Omental fat pad (tissue), 4 donors: ENCODE measurements around the gene GPR161. TPM values are rescaled to one million over a fixed set of nuclear protein-coding genes. Genes with fewer than 3 reads are reported as not detected.

Experiments
- ATAC-seq: fragments of 150-250 bp; one replicate; pipeline ENCODE4 v1.9.1; 2016; ENCODE audit warnings: mild to moderate bottlenecking, moderate library complexity; ENCODE audit not compliant: low FRiP score
- DNase-seq: peaks from one replicate; pipeline ENCODE4 v3.0.0-alpha.2; 2019; ENCODE audit warnings: low spot score
- CTCF ChIP-seq, 3 donors: fragments of 450-650 bp; IDR thresholded peaks; one replicate each; pipeline ENCODE4 v1.5.1; 2016 to 2017; ENCODE audit warnings: antibody characterized with exemption in 3 of 3, mild to moderate bottlenecking in 3 of 3, moderate library complexity in 2 of 3
- total RNA-seq, 4 donors: library from RNA; depleted of rRNA; stranded (reverse); fragments of >200 nt; gene quantifications; one replicate each; pipeline ENCODE4 v1.1.0, GENCODE V29; 2016

Gene GPR161
- total RNA-seq, 4 donors from 2014 or later, result 4.0 to 8.0 (median 5.9) TPM

GRCh38 chr1:168099337-168099801 lies 37.4 kb downstream of the GPR161 start:
- ATAC-seq (no peak), DNase-seq (no peak)

GRCh38 chr1:168098534-168099320 lies 38.0 kb downstream of the GPR161 start:
- ATAC-seq (no peak), DNase-seq (no peak)
- TF ChIP-seq CTCF (IDR thresholded peaks at IDR 0.05), result no peak

More at GRCh38 chr1:168099337-168099801, 37.4 kb downstream of the GPR161 start:
- TF ChIP-seq CTCF (IDR thresholded peaks at IDR 0.05), result no peak

- ATAC-seq (no peak), DNase-seq (no peak)
- TF ChIP-seq CTCF (IDR thresholded peaks at IDR 0.05), result no peak
Observed at GRCh38 chr1:168097921-168098528, 38.7 kb downstream of the GPR161 start.

GRCh38 chr1:168096296-168097165 lies 40.2 kb downstream of the GPR161 start:
- ATAC-seq, result no peak
- no peak for DNase-seq

GRCh38 chr1:168095476-168095875 lies 41.3 kb downstream of the GPR161 start:
- no peak for TF ChIP-seq CTCF (IDR thresholded peaks at IDR 0.05)
- DNase-seq (no peak), ATAC-seq (no peak)

More at GRCh38 chr1:168096296-168097165, 40.2 kb downstream of the GPR161 start:
- TF ChIP-seq CTCF (IDR thresholded peaks at IDR 0.05), result no peak

GRCh38 chr1:168093616-168094015 lies 43.1 kb downstream of the GPR161 start:
- ATAC-seq (no peak), DNase-seq (no peak)
- no peak for TF ChIP-seq CTCF (IDR thresholded peaks at IDR 0.05)
